ENCODE data around the gene CD300LG. TPM values are rescaled to one million over a fixed set of nuclear protein-coding genes. Genes with fewer than 3 reads are reported as not detected.

Gene CD300LG
- total and polyA plus RNA-seq, 2 experiments from 2014 or later = not detected

- H3K9me3 ChIP-seq (ENCODE audit: low read depth) = no peaks in the 10 kb centered on the region
These were observed 29.1 kb upstream of the CD300LG start for GRCh38 chr17:43817826-43818225.

GRCh38 chr17:43818966-43819365 is 28.0 kb upstream of the CD300LG start:
- Histone ChIP-seq H3K4me1 (ENCODE audit: low read depth) (peaks cover 16% of the 10 kb centered on the region), H3K27me3 (no peaks in the 10 kb centered on the region), H3K4me3 (no peak overlapping the region), H3K27ac (no peak overlapping the region), H3K36me3 (no peaks in the 10 kb centered on the region), H3K9me3 (ENCODE audit: low read depth) (no peaks in the 10 kb centered on the region)
- no peak for TF ChIP-seq CTCF (IDR thresholded peaks at IDR 0.05; ENCODE audit: low read depth, low read length)
- no peak for DNase-seq (ENCODE audit: low read depth in 1 of 2, low spot score in 1 of 2)

More at GRCh38 chr17:43817826-43818225, 29.1 kb upstream of the CD300LG start:
- Histone ChIP-seq H3K27ac (no peak overlapping the region), H3K4me1 (ENCODE audit: low read depth) (peaks cover 16% of the 10 kb centered on the region), H3K27me3 (no peaks in the 10 kb centered on the region), H3K4me3 (no peak overlapping the region), H3K36me3 (no peaks in the 10 kb centered on the region)
- no peak for TF ChIP-seq CTCF (IDR thresholded peaks at IDR 0.05; ENCODE audit: low read depth, low read length)
- DNase-seq (ENCODE audit: low read depth in 1 of 2, low spot score in 1 of 2) = no peak

GRCh38 chr17:43820759-43821158 is 26.2 kb upstream of the CD300LG start:
- Histone ChIP-seq H3K27me3 (no peaks in the 10 kb centered on the region), H3K9me3 (ENCODE audit: low read depth) (no peaks in the 10 kb centered on the region), H3K27ac (no peak overlapping the region), H3K36me3 (no peaks in the 10 kb centered on the region), H3K4me3 (no peak overlapping the region), H3K4me1 (ENCODE audit: low read depth) (peaks cover 16% of the 10 kb centered on the region)
- TF ChIP-seq CTCF (IDR thresholded peaks at IDR 0.05; ENCODE audit: low read depth, low read length) = no peak
- DNase-seq (ENCODE audit: low read depth in 1 of 2, low spot score in 1 of 2) = no peak

GRCh38 chr17:43822570-43823190 is 24.3 kb upstream of the CD300LG start:
- H3K9me3 ChIP-seq (ENCODE audit: low read depth) = no peaks in the 10 kb centered on the region
- TF ChIP-seq CTCF (IDR thresholded peaks at IDR 0.05; ENCODE audit: low read depth, low read length) = no peak
- DNase-seq (ENCODE audit: low read depth in 1 of 2, low spot score in 1 of 2) = peak in 1 of 2 donors; percentile 61
- H3K36me3 ChIP-seq = no peaks in the 10 kb centered on the region
- no peak overlapping the region for H3K27ac ChIP-seq
- peaks cover 3% of the 10 kb centered on the region for H3K4me1 ChIP-seq (ENCODE audit: low read depth)
- H3K4me3 ChIP-seq = no peak overlapping the region
- no peaks in the 10 kb centered on the region for H3K27me3 ChIP-seq

GRCh38 chr17:43823350-43824084 is 23.5 kb upstream of the CD300LG start:
- Histone ChIP-seq H3K27me3 (no peaks in the 10 kb centered on the region), H3K36me3 (no peaks in the 10 kb centered on the region), H3K4me1 (ENCODE audit: low read depth) (no peaks in the 10 kb centered on the region), H3K27ac (no peak overlapping the region), H3K9me3 (ENCODE audit: low read depth) (no peaks in the 10 kb centered on the region), H3K4me3 (no peak overlapping the region)
- no peak for DNase-seq (ENCODE audit: low read depth in 1 of 2, low spot score in 1 of 2)
- TF ChIP-seq CTCF (IDR thresholded peaks at IDR 0.05; ENCODE audit: low read depth, low read length) = no peak
